GM12875 (cell line): ENCODE measurements around the gene MUL1.

Experiments used
- H3K4me3 ChIP-seq: one replicate; pipeline ENCODE4 v1.5.1; 2011; ENCODE audit warnings: low read depth, low read length, control low read depth
- TF ChIP-seq, protein P1 (sequence below): IDR thresholded peaks from 2 replicates; pipeline ENCODE4 v1.5.1; 2011; ENCODE audit warnings: low read depth, mild to moderate bottlenecking, control low read depth, inconsistent platforms, low read length, moderate library complexity, borderline replicate concordance; ENCODE audit not compliant: insufficient read depth

MUL1 gene

GRCh38 chr1:20472121-20472520, 35.8 kb downstream of the MUL1 start:
- TF ChIP-seq, protein P1, sequence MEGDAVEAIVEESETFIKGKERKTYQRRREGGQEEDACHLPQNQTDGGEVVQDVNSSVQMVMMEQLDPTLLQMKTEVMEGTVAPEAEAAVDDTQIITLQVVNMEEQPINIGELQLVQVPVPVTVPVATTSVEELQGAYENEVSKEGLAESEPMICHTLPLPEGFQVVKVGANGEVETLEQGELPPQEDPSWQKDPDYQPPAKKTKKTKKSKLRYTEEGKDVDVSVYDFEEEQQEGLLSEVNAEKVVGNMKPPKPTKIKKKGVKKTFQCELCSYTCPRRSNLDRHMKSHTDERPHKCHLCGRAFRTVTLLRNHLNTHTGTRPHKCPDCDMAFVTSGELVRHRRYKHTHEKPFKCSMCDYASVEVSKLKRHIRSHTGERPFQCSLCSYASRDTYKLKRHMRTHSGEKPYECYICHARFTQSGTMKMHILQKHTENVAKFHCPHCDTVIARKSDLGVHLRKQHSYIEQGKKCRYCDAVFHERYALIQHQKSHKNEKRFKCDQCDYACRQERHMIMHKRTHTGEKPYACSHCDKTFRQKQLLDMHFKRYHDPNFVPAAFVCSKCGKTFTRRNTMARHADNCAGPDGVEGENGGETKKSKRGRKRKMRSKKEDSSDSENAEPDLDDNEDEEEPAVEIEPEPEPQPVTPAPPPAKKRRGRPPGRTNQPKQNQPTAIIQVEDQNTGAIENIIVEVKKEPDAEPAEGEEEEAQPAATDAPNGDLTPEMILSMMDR: no peak
- H3K4me3 ChIP-seq: no peak overlapping the region

- TF ChIP-seq, protein P1: no peak
- H3K4me3 ChIP-seq: no peak overlapping the region
Observed at GRCh38 chr1:20470194-20470593, 37.8 kb downstream of the MUL1 start.

DNA sequence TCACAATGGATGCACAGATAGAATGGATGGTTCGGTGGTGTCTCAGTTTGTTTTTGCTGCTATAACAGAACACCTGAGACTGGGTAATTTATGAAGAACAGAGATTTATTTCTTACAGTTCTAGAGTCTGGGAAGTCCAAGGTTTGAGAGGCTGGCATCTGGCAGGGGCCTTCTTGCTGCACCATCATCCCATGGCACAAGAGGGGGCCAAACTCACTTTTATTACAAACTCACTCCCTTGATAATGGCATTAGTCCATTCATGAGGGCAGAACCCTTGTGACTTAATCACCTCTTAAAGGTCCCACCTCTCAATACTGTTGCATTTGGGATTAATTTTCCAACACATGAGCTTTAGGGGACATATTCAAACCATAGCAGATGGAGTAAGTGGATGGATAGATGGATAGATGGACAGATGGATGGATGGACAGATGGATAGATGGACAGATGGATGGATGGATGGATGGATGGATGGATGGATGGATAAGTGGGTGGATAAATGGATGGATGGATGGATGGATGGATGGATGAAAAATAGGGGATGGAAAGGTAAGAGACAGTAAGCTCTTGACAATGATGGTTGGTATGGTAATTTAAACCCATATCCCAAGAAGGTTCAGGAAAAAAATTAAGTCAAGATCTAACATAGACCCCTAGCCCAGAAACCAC, 38.4 kb downstream of the MUL1 start:
- TF ChIP-seq, protein P1: no peak
- no peak overlapping the region for H3K4me3 ChIP-seq

- TF ChIP-seq, protein P1: no peak
- no peak overlapping the region for H3K4me3 ChIP-seq
Observed at GRCh38 chr1:20466273-20466672, 41.7 kb downstream of the MUL1 start.

- TF ChIP-seq, protein P1: no peak
Observed at GRCh38 chr1:20465187-20465586, 42.8 kb downstream of the MUL1 start.

GRCh38 chr1:20463502-20463901, 44.4 kb downstream of the MUL1 start:
- TF ChIP-seq, protein P1: no peak
- H3K4me3 ChIP-seq: no peak overlapping the region

More at GRCh38 chr1:20465187-20465586, 42.8 kb downstream of the MUL1 start:
- H3K4me3 ChIP-seq: no peak overlapping the region

- TF ChIP-seq, protein P1: no peak
- no peak overlapping the region for H3K4me3 ChIP-seq
Observed at GRCh38 chr1:20462397-20462796, 45.6 kb downstream of the MUL1 start.
